Activated CD4-positive, alpha-beta T cell treated with anti-CD3 and anti-CD28 coated beads, Interleukin-2, Interleukin-6, amounts not matched to agents 100 ng/mL and 50 ng/mL, durations not matched to agents 16 hours and 8 hours (primary cell): ENCODE results near the gene OR10A5.
"Not testable (repeated sequence)": the region's sequence is repeated elsewhere in the genome, so short reads cannot be mapped to it uniquely, and the experiment has no call there.

Source experiments
- DNase-seq: peaks from one replicate; pipeline ENCODE4 v3.0.0-alpha.2; 2020

OR10A5 gene

GRCh38 chr11:6876914-6877313 is 31.4 kb downstream of the OR10A5 start:
- no peak for DNase-seq

GRCh38 chr11:6882751-6883150 is 37.3 kb downstream of the OR10A5 start:
- DNase-seq, result no peak

GRCh38 chr11:6887711-6888110 is 42.2 kb downstream of the OR10A5 start:
- DNase-seq, result not testable (repeated sequence)

GRCh38 chr11:6888830-6889229 is 43.3 kb downstream of the OR10A5 start:
- no peak for DNase-seq

- no peak for DNase-seq
Measured at GRCh38 chr11:6889835-6890234, 44.4 kb downstream of the OR10A5 start.

- no peak for DNase-seq
Measured at GRCh38 chr11:6892400-6892799, 46.9 kb downstream of the OR10A5 start, which contains the start of gene OR2D2. OR2D2 (minus strand) TSS chr11:6892500; CDS start chr11:6892500, 0 bp downstream.

GRCh38 chr11:6894097-6894496 is 48.6 kb downstream of the OR10A5 start:
- no peak for DNase-seq

GRCh38 chr11:6895010-6895409 is 49.5 kb downstream of the OR10A5 start:
- DNase-seq, result peak; percentile 29
